Activated naive CD8-positive, alpha-beta T cell treated with anti-CD3 and anti-CD28 coated beads for 36 hours (primary cell): ENCODE measurements around the gene PADI4. TPM values are rescaled to one million over a fixed set of nuclear protein-coding genes. Genes with fewer than 3 reads are reported as not detected.

ENCODE experiments used
- DNase-seq: peaks from one replicate; pipeline ENCODE4 v3.0.0; 2021
- H3K27ac Mint-ChIP-seq: one replicate; pipeline ENCODE4 v1.8.0; 2022; ENCODE audit warnings: mild to moderate bottlenecking, moderate library complexity, mixed read lengths
- H3K27me3 Mint-ChIP-seq: one replicate; pipeline ENCODE4 v1.8.0; 2022; ENCODE audit warnings: mild to moderate bottlenecking, mixed read lengths
- H3K36me3 Mint-ChIP-seq: one replicate; pipeline ENCODE4 v1.8.0; 2021; ENCODE audit warnings: mild to moderate bottlenecking, mixed read lengths
- H3K4me1 Mint-ChIP-seq: one replicate; pipeline ENCODE4 v1.8.0; 2021; ENCODE audit warnings: mixed read lengths
- H3K4me3 Mint-ChIP-seq: one replicate; pipeline ENCODE4 v1.8.0; 2022; ENCODE audit warnings: mild to moderate bottlenecking, moderate library complexity, mixed read lengths
- H3K9me3 Mint-ChIP-seq: one replicate; pipeline ENCODE4 v1.8.0; 2022; ENCODE audit warnings: mixed read lengths
- total RNA-seq, 2 experiments: library from RNA; stranded (reverse); gene quantifications; one replicate each; pipeline ENCODE4 v1.2.3, GENCODE V29; 2021

The PADI4 gene
- total RNA-seq, 2 experiments from 2014 or later: 3.7 to 4.2 TPM

DNA sequence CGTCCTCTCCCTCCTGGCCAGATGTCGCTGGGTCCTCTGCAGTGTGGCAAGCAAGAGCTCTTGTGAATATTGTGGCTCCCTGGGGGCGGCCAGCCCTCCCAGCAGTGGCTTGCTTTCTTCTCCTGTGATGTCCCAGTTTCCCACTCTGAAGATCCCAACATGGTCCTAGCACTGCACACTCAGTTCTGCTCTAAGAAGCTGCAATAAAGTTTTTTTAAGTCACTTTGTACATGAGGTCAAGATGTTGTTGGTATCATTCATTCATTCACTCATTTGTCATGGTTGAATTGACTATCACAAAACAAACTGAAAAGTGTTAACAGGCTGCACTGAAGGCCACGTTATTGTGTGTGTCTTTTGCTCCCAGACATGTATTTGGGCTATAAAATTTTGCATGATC, 55.8 kb downstream of the PADI4 start:
- H3K9me3 Mint-ChIP-seq: peaks cover 5% of the 10 kb centered on the region
- peaks cover 3% of the 10 kb centered on the region for H3K27me3 Mint-ChIP-seq
- H3K36me3 Mint-ChIP-seq: no peaks in the 10 kb centered on the region
- no peak overlapping the region for H3K4me3 Mint-ChIP-seq
- DNase-seq: no peak
- H3K27ac Mint-ChIP-seq: no peak overlapping the region
- no peaks in the 10 kb centered on the region for H3K4me1 Mint-ChIP-seq

DNA sequence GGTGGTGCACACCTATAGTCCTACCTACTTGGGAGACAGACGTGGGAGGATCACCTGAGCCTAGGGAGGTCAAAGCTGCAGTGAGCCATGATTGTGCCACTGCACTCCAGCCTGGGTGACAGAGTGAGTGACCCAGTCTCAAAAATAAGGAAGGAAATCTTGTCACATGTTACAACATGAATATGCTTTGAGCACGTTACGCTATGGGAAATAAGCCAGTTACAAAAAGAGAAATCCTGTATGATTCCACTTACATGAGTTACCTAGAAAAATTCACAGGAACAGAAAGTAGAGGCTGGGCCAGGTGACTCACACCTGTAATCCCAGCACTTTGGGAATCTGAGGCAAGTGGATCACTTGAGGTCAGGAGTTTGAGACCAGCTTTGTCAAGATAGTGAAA, 57.3 kb downstream of the PADI4 start:
- Mint-ChIP-seq H3K27me3 (peaks cover 3% of the 10 kb centered on the region), H3K4me3 (no peak overlapping the region), H3K4me1 (no peaks in the 10 kb centered on the region), H3K36me3 (no peaks in the 10 kb centered on the region), H3K9me3 (peaks cover 5% of the 10 kb centered on the region), H3K27ac (no peak overlapping the region)
- DNase-seq: no peak

DNA sequence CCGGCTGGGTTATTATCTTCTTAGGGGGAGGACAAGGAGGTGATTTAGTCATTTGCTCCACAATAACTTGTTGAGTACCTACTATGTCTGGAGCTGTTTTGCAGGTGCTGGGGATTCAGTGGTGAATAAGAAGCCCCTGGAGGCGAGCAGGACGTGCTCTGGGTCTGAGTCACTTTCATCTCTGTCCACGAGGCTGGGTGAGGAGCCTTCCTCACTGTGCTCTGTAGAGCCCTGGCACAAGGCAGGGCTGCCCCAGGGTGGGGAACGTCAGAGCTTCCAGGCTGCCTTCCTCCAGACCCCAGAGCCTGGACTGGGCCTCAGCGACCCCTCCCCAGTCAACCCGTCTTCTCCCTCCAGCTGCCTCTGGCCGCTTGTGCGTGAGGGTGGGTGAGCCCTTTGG, 61.5 kb downstream of the PADI4 start:
- H3K4me1 Mint-ChIP-seq: no peaks in the 10 kb centered on the region
- peaks cover 3% of the 10 kb centered on the region for H3K27me3 Mint-ChIP-seq
- H3K36me3 Mint-ChIP-seq: no peaks in the 10 kb centered on the region
- no peak overlapping the region for H3K27ac Mint-ChIP-seq
- no peak overlapping the region for H3K4me3 Mint-ChIP-seq
- H3K9me3 Mint-ChIP-seq: peaks cover under 1% of the 10 kb centered on the region
- DNase-seq: no peak

DNA sequence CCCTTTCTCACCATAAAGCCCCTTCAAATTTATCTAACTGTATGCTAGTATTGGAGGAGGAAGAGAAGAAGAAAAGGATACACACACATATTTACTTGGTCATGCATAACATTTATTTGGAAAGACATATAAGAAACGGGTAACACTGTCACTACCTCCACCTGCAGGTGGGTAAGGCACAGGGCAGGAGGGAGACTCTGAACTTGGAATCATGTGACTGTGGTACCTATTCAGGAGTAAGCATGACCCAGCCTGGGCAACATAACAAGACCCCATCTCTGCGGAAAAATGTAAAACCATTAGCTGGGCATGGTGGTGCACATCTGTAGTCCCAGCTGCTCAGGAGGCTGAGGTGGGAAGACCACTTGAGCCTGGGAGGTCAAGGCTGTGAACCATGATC, 62.6 kb downstream of the PADI4 start:
- H3K36me3 Mint-ChIP-seq: no peaks in the 10 kb centered on the region
- DNase-seq: no peak
- no peaks in the 10 kb centered on the region for H3K9me3 Mint-ChIP-seq
- no peak overlapping the region for H3K4me3 Mint-ChIP-seq
- no peaks in the 10 kb centered on the region for H3K4me1 Mint-ChIP-seq
- peaks cover 2% of the 10 kb centered on the region for H3K27me3 Mint-ChIP-seq
- H3K27ac Mint-ChIP-seq: no peak overlapping the region

DNA sequence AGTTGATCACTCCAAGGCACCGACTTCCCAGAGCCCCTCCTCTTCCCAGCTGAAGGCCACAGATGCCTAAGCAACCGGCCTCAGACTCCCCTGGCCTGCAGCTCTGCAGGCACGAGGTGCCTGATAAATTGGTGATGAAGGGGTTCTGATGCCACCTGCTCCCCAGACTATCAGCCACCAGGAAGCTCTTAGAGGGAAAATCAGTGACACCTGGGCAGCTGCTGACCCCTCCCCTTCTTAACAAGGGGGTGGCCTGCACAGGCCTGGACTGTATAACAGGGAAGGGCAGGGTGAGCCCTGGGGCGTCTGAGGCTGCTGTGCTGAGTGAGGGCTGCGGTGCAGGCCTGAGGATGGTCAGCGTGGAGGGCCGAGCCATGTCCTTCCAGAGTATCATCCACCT, 63.9 kb downstream of the PADI4 start, which contains the start of gene PADI6:
TSS of gene PADI6 (plus strand) at position 301 of the 400 bp plus-strand sequence. CDS start at position 351, 50 bp downstream.
- Mint-ChIP-seq H3K4me3 (no peak within 1 kb of the TSS), H3K9me3 (no peaks in the 10 kb centered on the region), H3K27ac (no peak within 1 kb of the TSS), H3K27me3 (no peaks in the 10 kb centered on the region), H3K36me3 (no peaks in the 10 kb centered on the region), H3K4me1 (no peaks in the 10 kb centered on the region)
- DNase-seq: no peak

DNA sequence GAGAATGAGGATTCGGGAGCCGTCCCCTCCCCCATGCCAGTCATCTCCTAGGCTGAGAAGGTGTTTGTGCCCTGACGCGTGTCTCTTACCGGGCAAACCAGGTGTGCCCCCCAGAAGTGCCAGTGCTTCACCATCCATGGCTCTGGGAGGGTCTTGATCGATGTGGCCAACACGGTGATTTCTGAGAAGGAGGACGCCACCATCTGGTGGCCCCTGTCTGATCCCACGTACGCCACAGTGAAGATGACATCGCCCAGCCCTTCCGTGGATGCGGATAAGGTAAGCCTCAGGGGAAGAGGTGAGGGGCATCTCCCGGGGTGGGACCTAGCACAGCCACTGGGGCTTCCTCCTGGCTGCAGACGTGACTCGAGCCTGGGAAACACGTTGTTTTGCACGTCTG, 65.0 kb downstream of the PADI4 start:
- Mint-ChIP-seq H3K9me3 (no peaks in the 10 kb centered on the region), H3K36me3 (no peaks in the 10 kb centered on the region), H3K27me3 (no peaks in the 10 kb centered on the region), H3K4me1 (no peaks in the 10 kb centered on the region), H3K4me3 (no peak overlapping the region), H3K27ac (no peak overlapping the region)
- DNase-seq: no peak

DNA sequence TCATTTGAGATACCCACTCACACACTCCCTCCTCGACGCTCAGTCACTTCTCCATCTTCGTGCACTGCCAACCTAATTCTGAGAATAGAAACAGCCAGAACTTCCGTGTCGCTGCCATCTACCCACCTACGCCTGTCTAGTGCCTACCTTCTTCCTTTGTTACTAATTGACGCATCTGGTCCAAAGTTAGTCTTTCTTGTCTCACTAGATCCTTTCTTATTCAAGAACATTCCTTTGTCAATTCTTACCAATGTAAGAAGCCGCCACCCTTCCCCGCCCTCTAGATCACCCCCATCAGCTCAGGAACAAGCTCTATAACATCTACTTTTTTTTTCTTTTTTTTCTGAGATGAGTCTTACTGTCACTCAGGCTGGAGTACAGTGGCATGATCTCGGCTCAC, 67.7 kb downstream of the PADI4 start:
- no peaks in the 10 kb centered on the region for H3K36me3 Mint-ChIP-seq
- no peaks in the 10 kb centered on the region for H3K9me3 Mint-ChIP-seq
- H3K27ac Mint-ChIP-seq: no peak overlapping the region
- H3K4me3 Mint-ChIP-seq: no peak overlapping the region
- no peaks in the 10 kb centered on the region for H3K4me1 Mint-ChIP-seq
- H3K27me3 Mint-ChIP-seq: no peaks in the 10 kb centered on the region
- DNase-seq: no peak

DNA sequence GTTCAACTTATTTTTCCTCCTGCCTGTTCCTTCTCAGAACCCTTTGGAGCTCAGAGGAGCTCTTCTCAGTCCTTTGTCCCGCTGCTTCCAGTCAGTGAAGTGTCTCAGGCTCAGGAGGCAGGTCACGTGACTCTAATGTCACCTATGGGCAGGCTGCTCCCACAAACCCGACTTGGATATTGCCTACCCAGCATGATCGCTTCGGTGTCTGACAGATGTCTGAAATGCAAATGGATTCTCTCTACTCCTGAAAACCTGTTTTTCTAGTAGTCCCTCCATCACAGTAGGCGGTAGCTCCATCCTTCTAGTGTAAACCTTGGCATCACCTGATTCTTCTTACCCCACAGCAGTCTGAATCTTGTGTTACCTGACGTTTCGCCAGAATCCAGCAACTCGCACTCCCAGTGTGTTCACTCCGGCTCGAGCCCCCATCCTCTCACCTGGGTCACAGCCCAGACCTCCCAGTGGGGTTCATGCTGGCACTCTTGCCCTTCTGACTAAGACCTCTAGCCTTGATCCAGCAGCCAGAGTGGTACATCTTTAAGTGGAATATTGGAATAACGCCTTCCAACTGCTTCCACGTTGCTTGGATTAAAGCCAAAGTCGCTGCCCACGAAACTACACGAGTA, 69.4 kb downstream of the PADI4 start:
- Mint-ChIP-seq H3K27me3 (no peaks in the 10 kb centered on the region), H3K9me3 (no peaks in the 10 kb centered on the region), H3K27ac (no peak overlapping the region), H3K4me3 (no peak overlapping the region), H3K36me3 (no peaks in the 10 kb centered on the region), H3K4me1 (no peaks in the 10 kb centered on the region)
- no peak for DNase-seq

DNA sequence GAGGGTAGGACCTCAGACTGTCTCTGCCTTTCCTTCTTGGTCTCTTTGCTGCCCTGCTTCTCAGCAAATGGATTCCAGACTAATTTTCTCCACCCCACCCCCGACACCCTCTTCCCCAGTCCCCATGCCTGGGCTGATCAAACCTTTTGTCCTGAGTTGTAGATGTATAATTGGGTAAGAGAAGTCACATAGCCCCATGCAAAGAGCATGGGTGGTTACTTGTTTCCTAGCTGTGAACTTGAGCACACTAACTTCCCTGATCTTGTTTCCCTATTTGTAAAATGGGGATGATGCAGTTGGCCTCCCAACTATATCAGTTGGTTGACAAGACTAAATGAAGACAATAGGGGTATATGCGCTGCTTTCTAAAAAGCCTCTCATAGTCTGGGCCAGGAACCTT, 73.2 kb downstream of the PADI4 start:
- Mint-ChIP-seq H3K9me3 (no peaks in the 10 kb centered on the region), H3K27ac (no peak overlapping the region), H3K4me1 (no peaks in the 10 kb centered on the region), H3K27me3 (no peaks in the 10 kb centered on the region), H3K36me3 (no peaks in the 10 kb centered on the region), H3K4me3 (no peak overlapping the region)
- DNase-seq: no peak

DNA sequence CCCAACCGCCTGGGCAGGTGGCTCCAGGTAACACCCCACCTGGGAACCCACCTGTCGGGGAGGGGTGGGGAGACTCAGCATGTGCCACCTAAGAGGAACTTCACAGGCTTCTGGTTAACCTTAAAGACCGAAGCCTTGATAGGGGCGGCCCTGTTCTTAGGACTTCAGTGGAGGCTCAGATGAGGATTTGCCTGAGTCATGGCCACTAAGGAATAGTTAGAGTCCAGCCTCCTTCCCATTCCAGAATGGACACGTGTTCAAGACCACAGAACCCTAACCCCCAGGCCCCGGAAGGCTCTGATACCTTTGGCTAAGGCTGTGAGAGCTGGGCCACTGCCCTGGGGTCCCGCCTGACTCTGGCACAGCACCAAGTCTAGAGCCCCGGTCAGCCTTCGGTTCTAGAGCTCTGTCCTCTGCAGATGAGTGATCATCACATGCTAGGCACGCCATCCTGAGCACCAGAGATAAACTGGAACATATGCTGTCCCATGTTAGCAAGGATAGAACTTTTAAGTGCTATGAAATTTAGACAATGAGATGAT, 84.3 kb downstream of the PADI4 start:
- no peaks in the 10 kb centered on the region for H3K27me3 Mint-ChIP-seq
- no peak overlapping the region for H3K27ac Mint-ChIP-seq
- DNase-seq: no peak
- no peaks in the 10 kb centered on the region for H3K4me1 Mint-ChIP-seq
- no peaks in the 10 kb centered on the region for H3K36me3 Mint-ChIP-seq
- no peaks in the 10 kb centered on the region for H3K9me3 Mint-ChIP-seq
- H3K4me3 Mint-ChIP-seq: no peak overlapping the region

DNA sequence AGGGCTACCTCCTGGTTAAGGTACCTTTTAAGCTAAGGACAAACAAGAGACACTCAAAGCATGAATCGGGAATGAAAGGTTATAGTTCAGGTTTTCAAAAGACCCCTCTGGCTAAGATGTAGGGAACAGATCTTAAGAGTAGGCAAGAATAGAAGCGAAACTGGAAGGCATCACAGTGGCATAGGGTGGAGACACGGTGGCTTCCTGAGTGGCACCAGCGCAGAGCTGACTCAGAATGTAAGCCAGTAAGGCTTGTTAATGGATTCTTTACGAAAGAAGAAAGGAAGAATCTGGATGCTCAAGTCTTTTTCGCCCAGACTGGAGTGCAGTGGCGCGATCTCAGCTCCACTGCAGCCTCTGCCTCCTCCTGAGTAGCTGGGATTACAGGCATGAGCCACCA, 85.2 kb downstream of the PADI4 start:
- Mint-ChIP-seq H3K4me1 (no peaks in the 10 kb centered on the region), H3K9me3 (no peaks in the 10 kb centered on the region), H3K27me3 (no peaks in the 10 kb centered on the region), H3K27ac (no peak overlapping the region), H3K4me3 (no peak overlapping the region), H3K36me3 (no peaks in the 10 kb centered on the region)
- DNase-seq: no peak

DNA sequence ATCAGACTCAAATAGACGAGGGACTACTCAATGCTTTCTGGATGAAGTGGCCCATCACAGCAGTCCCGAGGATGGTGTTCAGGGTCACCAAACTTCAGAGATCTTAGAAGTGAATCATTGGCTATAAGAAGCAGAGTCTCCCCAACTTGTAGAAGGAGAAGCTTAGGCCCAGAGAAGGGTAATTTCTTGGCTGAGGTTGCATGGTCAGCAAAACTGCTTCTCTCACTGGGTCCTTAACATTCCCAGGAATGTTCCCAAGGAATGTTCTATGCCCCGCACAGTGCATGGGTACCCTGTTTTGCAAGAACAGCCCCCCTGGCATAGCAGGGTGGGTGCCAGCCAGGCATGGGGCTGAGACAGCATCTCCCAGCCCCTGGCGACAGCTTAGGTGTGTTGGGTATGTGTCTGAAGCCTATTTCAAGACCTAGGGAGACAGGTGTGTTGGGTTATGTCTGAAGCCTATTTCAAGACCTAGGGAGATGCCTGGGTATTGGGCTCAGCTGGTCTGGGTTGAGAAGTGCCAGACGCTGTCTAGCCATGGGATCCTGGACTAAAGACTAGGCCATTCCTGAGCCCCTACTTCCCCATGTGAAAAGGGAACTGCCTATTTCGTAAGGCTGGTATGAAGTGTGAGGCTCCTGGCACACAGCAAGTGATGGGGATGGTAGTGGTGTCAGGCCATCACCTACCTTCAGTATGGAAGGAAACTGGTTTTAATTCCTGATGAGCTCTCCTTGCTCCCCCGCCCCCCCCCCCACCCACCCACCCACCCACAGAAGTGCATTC, 90.1 kb downstream of the PADI4 start:
- no peak overlapping the region for H3K27ac Mint-ChIP-seq
- H3K4me1 Mint-ChIP-seq: no peaks in the 10 kb centered on the region
- H3K4me3 Mint-ChIP-seq: no peak overlapping the region
- no peaks in the 10 kb centered on the region for H3K36me3 Mint-ChIP-seq
- H3K9me3 Mint-ChIP-seq: no peaks in the 10 kb centered on the region
- no peaks in the 10 kb centered on the region for H3K27me3 Mint-ChIP-seq
- no peak for DNase-seq

DNA sequence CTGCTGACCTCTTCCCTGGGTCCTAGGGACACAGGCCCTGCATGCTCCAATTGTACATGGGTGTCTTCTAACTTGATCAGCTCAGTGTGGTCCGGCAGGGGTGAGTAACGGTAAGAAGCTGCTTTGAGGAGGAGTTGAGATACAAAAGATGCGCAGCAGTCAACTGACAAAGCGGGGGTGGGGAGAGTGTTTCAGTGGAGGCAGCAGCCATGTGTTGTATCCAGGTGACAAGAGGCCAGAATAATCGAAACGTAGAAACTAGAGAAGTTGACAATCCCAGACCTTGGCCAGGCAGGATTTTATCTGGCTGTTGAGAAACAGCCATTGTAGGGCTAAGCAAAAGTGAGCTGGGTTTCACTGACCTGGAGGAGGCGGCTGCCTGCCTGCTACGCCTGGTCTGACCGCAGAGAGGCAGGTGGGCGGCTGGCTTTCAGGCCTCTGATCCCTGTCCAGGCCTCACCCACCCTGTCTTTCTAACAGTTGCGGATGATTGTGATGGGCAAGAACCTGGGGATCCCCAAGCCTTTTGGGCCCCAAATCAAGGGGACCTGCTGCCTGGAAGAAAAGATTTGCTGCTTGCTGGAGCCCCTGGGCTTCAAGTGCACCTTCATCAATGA, 92.8 kb downstream of the PADI4 start:
- H3K9me3 Mint-ChIP-seq: no peaks in the 10 kb centered on the region
- no peaks in the 10 kb centered on the region for H3K36me3 Mint-ChIP-seq
- DNase-seq: no peak
- H3K27me3 Mint-ChIP-seq: no peaks in the 10 kb centered on the region
- H3K4me1 Mint-ChIP-seq: no peaks in the 10 kb centered on the region
- no peak overlapping the region for H3K4me3 Mint-ChIP-seq
- H3K27ac Mint-ChIP-seq: no peak overlapping the region

DNA sequence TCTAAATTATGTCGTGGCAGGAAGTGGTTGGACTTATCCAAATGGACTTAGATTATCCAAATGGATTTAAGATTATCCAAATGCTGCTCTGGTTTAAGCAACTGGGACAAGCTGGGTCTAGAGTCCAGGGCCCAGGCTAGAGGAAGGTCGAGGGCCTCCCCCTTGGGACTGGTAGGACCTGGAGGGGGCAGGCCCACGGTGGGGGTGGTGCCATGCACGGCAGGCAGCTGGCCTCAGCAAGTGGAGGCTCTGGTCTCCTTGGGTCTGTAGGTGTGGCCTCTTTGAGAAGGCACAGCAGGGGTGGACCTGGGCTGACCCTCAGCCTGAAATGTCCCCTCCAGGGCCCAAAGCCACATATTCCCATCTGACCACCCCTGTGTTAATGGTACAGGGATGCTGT, 93.8 kb downstream of the PADI4 start:
- Mint-ChIP-seq H3K4me1 (no peaks in the 10 kb centered on the region), H3K9me3 (no peaks in the 10 kb centered on the region), H3K4me3 (no peak overlapping the region), H3K27me3 (no peaks in the 10 kb centered on the region), H3K27ac (no peak overlapping the region), H3K36me3 (peaks cover 2% of the 10 kb centered on the region)
- DNase-seq: no peak

DNA sequence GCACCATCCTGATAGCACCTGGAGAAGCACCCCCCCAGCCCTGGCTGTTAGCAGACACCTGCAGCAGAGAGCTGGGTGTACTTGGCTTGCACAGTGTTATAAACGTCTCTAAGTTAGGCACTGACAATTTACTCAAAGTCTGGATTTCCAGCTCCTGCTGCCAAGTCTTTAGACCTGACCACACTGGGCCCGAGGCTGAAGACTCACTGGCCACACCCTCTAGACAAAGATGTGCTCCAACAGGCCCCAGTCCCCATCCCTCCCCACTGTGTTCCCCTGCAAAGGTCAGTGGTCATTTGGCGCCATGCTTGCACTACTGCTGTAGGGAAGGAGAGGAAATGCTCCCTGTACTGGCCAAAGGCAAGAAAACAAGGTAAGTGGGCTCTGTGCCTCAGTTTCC, 95.1 kb downstream of the PADI4 start:
- no peak overlapping the region for H3K4me3 Mint-ChIP-seq
- no peaks in the 10 kb centered on the region for H3K9me3 Mint-ChIP-seq
- no peak for DNase-seq
- H3K27me3 Mint-ChIP-seq: no peaks in the 10 kb centered on the region
- H3K36me3 Mint-ChIP-seq: peaks cover 9% of the 10 kb centered on the region
- no peaks in the 10 kb centered on the region for H3K4me1 Mint-ChIP-seq
- H3K27ac Mint-ChIP-seq: no peak overlapping the region
